NCI-H226 (cell line): Measurements from ENCODE around the gene ANTXR1.

Experiments used
- DNase-seq: peaks from one replicate; pipeline ENCODE4 v3.0.0-alpha.2; 2015

Gene ANTXR1

GRCh38 chr2:69138793-69139459 lies 125.9 kb downstream of the ANTXR1 start:
- DNase-seq: peak; percentile 95

- DNase-seq: no peak
Observed at GRCh38 chr2:69139778-69140670, 127.0 kb downstream of the ANTXR1 start.

- DNase-seq: no peak
Observed at GRCh38 chr2:69141061-69141460, 128.1 kb downstream of the ANTXR1 start.

- DNase-seq: peak; percentile 68
Observed at GRCh38 chr2:69143748-69144360, 130.9 kb downstream of the ANTXR1 start.

- no peak for DNase-seq
Observed at GRCh38 chr2:69145204-69145603, 132.2 kb downstream of the ANTXR1 start.

- DNase-seq: no peak
Observed at GRCh38 chr2:69147841-69148533, 135.0 kb downstream of the ANTXR1 start.

GRCh38 chr2:69149631-69150215 lies 136.7 kb downstream of the ANTXR1 start:
- peak; percentile 91 for DNase-seq

- DNase-seq: no peak
Observed at GRCh38 chr2:69151931-69152330, 139.0 kb downstream of the ANTXR1 start.

- no peak for DNase-seq
Observed at GRCh38 chr2:69152847-69153583, 140.0 kb downstream of the ANTXR1 start.

- DNase-seq: no peak
Observed at GRCh38 chr2:69154106-69154505, 141.1 kb downstream of the ANTXR1 start.

GRCh38 chr2:69156624-69157023 lies 143.6 kb downstream of the ANTXR1 start:
- no peak for DNase-seq

- no peak for DNase-seq
Observed at GRCh38 chr2:69157441-69157840, 144.5 kb downstream of the ANTXR1 start.

GRCh38 chr2:69159986-69160385 lies 147.0 kb downstream of the ANTXR1 start:
- peak; percentile 51 for DNase-seq

GRCh38 chr2:69162057-69162456 lies 149.1 kb downstream of the ANTXR1 start:
- DNase-seq: no peak

- DNase-seq: no peak
Observed at GRCh38 chr2:69163109-69163508, 150.1 kb downstream of the ANTXR1 start.

GRCh38 chr2:69163556-69163955 lies 150.6 kb downstream of the ANTXR1 start:
- no peak for DNase-seq

- DNase-seq: no peak
Observed at GRCh38 chr2:69164061-69164778, 151.2 kb downstream of the ANTXR1 start.

- DNase-seq: no peak
Observed at GRCh38 chr2:69165091-69165880, 152.3 kb downstream of the ANTXR1 start.

- no peak for DNase-seq
Observed at GRCh38 chr2:69166465-69166811, 153.5 kb downstream of the ANTXR1 start.

- DNase-seq: no peak
Observed at GRCh38 chr2:69166812-69167468, 154.0 kb downstream of the ANTXR1 start.
